ENCODE measurements around the gene TBL1X.

The TBL1X gene

DNA sequence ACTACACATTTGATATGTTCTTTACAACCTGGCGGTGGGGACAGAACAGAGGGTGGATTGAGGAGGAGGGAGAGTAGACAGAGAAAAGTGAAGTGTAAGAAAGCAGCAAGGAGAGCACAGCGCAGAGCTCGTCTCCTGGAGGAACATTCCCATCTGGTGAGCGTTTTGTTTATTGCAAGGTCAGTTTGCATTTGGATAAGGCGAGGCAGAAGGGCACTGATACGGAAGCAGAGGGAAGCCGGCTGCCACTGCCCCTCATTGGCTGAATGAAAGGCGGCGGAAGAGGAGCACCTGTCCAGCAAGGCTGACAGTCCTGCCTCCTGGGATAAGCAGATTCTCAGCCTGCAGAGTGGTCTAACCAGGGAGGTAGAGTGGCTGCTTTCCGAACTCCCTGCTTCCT, 217.6 kb downstream of the TBL1X start:
- TF ChIP-seq, protein P1, sequence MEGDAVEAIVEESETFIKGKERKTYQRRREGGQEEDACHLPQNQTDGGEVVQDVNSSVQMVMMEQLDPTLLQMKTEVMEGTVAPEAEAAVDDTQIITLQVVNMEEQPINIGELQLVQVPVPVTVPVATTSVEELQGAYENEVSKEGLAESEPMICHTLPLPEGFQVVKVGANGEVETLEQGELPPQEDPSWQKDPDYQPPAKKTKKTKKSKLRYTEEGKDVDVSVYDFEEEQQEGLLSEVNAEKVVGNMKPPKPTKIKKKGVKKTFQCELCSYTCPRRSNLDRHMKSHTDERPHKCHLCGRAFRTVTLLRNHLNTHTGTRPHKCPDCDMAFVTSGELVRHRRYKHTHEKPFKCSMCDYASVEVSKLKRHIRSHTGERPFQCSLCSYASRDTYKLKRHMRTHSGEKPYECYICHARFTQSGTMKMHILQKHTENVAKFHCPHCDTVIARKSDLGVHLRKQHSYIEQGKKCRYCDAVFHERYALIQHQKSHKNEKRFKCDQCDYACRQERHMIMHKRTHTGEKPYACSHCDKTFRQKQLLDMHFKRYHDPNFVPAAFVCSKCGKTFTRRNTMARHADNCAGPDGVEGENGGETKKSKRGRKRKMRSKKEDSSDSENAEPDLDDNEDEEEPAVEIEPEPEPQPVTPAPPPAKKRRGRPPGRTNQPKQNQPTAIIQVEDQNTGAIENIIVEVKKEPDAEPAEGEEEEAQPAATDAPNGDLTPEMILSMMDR (IDR thresholded peaks at IDR 0.05; ENCODE audit: low read depth, low read length), result peak; percentile 18
- H3K4me3 ChIP-seq (ENCODE audit: low read depth, low read length), result no peak overlapping the region
- DNase-seq (ENCODE audit: low read depth, low spot score), result peak; percentile 24
- in situ Hi-C loops (cut with HindIII; ENCODE audit: low sequenced_read_pairs), result no loop called here

GRCh38 chrX:9682861-9683260, 218.0 kb downstream of the TBL1X start:
- TF ChIP-seq, protein P1 (IDR thresholded peaks at IDR 0.05; ENCODE audit: low read depth, low read length), result no peak
- no peak overlapping the region for H3K4me3 ChIP-seq (ENCODE audit: low read depth, low read length)
- no peak for DNase-seq (ENCODE audit: low read depth, low spot score)
- in situ Hi-C loops (cut with HindIII; ENCODE audit: low sequenced_read_pairs), result no loop called here

- DNase-seq (ENCODE audit: low read depth, low spot score), result no peak
- TF ChIP-seq, protein P1 (IDR thresholded peaks at IDR 0.05; ENCODE audit: low read depth, low read length), result no peak
- H3K4me3 ChIP-seq (ENCODE audit: low read depth, low read length), result no peak overlapping the region
- in situ Hi-C loops (cut with HindIII; ENCODE audit: low sequenced_read_pairs), result no loop called here
Measured at GRCh38 chrX:9683350-9683749, 218.5 kb downstream of the TBL1X start.

DNA sequence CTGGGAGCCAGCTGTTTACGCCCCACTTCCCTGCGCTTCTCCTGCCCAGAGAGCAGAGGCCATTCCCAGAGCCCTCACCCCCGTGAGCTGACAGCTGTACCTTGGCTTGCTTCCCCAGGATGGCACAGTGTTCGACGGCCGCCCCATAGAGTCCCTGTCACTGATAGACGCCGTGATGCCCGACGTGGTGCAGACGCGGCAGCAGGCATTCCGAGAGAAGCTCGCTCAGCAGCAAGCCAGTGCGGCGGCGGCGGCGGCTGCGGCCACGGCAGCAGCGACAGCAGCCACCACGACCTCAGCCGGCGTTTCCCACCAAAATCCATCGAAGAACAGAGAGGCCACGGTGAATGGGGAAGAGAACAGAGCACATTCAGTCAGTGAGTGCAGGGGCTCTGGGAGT, 223.0 kb downstream of the TBL1X start:
- no peak overlapping the region for H3K4me3 ChIP-seq (ENCODE audit: low read depth, low read length)
- in situ Hi-C loops (cut with HindIII; ENCODE audit: low sequenced_read_pairs), result no loop called here
- no peak for DNase-seq (ENCODE audit: low read depth, low spot score)
- TF ChIP-seq, protein P1 (IDR thresholded peaks at IDR 0.05; ENCODE audit: low read depth, low read length), result no peak

DNA sequence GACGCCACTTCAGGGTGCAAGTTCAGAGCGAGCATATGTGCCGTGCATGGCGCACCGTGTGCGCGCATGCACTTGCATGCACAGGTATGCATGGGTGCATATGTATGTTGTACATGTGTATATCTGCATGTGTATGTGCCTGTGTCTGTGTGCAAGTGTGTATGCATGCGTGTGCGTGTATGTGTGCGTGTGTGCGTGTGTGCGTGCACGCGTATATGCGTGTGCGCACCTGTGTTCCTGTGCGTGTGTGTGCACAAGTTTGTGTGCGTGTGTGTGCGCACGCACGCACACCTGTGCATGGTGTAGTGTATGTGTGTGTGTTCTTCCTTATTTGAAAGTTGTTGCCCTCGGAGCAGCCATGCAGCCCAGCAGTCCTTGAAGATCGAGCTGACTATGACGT, 224.0 kb downstream of the TBL1X start:
- TF ChIP-seq, protein P1 (IDR thresholded peaks at IDR 0.05; ENCODE audit: low read depth, low read length), result no peak
- DNase-seq (ENCODE audit: low read depth, low spot score), result no peak
- in situ Hi-C loops (cut with HindIII; ENCODE audit: low sequenced_read_pairs), result no loop called here
- H3K4me3 ChIP-seq (ENCODE audit: low read depth, low read length), result no peak overlapping the region

DNA sequence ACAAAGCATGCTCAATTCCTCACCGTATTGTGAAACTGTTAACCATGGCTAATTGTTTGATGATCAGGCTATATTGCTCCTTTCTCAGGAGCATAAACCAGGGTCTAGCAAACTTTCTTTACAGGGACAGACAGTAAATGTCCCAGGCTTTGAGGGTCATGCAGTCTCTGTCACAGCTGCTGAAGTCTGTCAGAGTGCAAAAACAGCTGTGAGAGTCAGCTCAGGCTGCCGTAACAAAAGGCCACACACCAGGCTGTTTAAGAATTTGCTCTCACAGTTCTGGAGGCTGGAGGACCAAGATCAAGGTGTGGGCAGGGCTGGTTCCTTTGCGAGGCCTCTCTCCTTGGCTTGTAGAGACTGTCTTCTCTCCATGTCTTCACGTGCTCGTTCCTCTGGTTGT, 225.2 kb downstream of the TBL1X start:
- DNase-seq (ENCODE audit: low read depth, low spot score), result no peak
- no peak overlapping the region for H3K4me3 ChIP-seq (ENCODE audit: low read depth, low read length)
- TF ChIP-seq, protein P1 (IDR thresholded peaks at IDR 0.05; ENCODE audit: low read depth, low read length), result no peak
- in situ Hi-C loops (cut with HindIII; ENCODE audit: low sequenced_read_pairs), result no loop called here

Data from astrocyte of the spinal cord (primary cell).